Activated CD8-positive, alpha-beta memory T cell treated with anti-CD3 and anti-CD28 coated beads for 1 hour (primary cell): ENCODE measurements around the gene OTX2.

Source experiments
- DNase-seq, 2 donors: peaks; one replicate each; pipeline ENCODE4 v3.0.0-alpha.2; 2020; ENCODE audit warnings: low read depth in 1 of 2; ENCODE audit errors: extremely low read depth in 1 of 2

The OTX2 gene

GRCh38 chr14:56812364-56813141, 2.3 kb upstream of the OTX2 start:
- DNase-seq, result no peak

- no peak for DNase-seq
Measured at GRCh38 chr14:56811593-56812363, 1.5 kb upstream of the OTX2 start.

- no peak for DNase-seq
Measured at GRCh38 chr14:56810836-56811592, 735 bp upstream of the OTX2 start.

GRCh38 chr14:56809270-56810146, 771 bp downstream of the OTX2 start:
- DNase-seq, result no peak

- no peak for DNase-seq
Measured at GRCh38 chr14:56808383-56809269, 1.7 kb downstream of the OTX2 start.

GRCh38 chr14:56808110-56808382, 2.2 kb downstream of the OTX2 start:
- DNase-seq, result no peak

GRCh38 chr14:56807386-56808109, 2.7 kb downstream of the OTX2 start:
- DNase-seq, result no peak

- DNase-seq, result no peak
Measured at GRCh38 chr14:56806760-56807159, 3.5 kb downstream of the OTX2 start.

GRCh38 chr14:56805992-56806727, 4.1 kb downstream of the OTX2 start:
- no peak for DNase-seq

GRCh38 chr14:56805201-56805991, 4.9 kb downstream of the OTX2 start:
- DNase-seq, result no peak

- no peak for DNase-seq
Measured at GRCh38 chr14:56803816-56804535, 6.3 kb downstream of the OTX2 start.

GRCh38 chr14:56801920-56802319, 8.4 kb downstream of the OTX2 start:
- DNase-seq, result no peak

GRCh38 chr14:56799343-56799645, 11.0 kb downstream of the OTX2 start:
- no peak for DNase-seq

GRCh38 chr14:56798447-56799342, 11.6 kb downstream of the OTX2 start:
- no peak for DNase-seq

GRCh38 chr14:56797569-56798446, 12.5 kb downstream of the OTX2 start:
- DNase-seq, result no peak
